ENCODE data around the gene FRMD5.

Gene FRMD5

DNA sequence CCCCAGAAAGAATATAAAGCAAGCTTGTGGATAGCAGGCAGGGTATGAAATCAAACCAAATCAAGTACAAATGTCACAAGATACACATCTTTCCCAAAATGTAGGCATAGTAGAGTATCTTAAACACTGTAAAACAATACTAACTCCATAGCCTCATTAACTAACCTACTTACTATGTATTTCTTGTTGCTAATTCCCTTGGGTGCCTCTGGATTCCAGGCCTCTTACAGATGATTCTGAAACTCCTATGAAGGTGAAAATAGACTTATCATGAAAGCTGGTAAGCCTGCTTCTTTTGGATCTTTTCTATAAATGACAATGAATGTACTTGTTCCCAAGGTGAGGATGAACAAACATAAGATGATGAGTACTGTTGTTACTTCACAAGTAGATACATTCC, 93.8 kb downstream of the FRMD5 start:
- H3K27ac ChIP-seq, result no peak overlapping the region
- no peak for TF ChIP-seq ZFX (IDR thresholded peaks at IDR 0.05; ENCODE audit: borderline replicate concordance)
- TF ChIP-seq, protein P1, sequence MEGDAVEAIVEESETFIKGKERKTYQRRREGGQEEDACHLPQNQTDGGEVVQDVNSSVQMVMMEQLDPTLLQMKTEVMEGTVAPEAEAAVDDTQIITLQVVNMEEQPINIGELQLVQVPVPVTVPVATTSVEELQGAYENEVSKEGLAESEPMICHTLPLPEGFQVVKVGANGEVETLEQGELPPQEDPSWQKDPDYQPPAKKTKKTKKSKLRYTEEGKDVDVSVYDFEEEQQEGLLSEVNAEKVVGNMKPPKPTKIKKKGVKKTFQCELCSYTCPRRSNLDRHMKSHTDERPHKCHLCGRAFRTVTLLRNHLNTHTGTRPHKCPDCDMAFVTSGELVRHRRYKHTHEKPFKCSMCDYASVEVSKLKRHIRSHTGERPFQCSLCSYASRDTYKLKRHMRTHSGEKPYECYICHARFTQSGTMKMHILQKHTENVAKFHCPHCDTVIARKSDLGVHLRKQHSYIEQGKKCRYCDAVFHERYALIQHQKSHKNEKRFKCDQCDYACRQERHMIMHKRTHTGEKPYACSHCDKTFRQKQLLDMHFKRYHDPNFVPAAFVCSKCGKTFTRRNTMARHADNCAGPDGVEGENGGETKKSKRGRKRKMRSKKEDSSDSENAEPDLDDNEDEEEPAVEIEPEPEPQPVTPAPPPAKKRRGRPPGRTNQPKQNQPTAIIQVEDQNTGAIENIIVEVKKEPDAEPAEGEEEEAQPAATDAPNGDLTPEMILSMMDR (IDR thresholded peaks at IDR 0.05), result no peak

DNA sequence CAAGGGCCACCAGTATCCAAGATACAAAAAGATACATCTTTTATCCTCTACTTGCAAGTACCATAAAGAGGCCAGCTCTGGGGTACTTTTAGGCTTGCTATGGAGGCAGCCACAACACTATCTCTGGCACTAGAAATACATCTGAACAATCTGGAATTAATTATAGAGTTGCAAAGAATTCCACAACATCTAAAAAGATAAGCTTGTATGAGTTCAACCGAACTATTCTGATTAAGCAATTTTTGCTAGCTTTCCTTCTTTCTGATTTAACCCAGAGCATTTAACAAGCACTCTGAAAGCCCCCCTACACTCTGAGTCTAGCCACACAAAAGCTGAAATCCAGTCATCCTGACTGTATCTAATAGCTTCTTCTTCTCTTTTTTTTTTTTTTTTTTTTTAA, 95.4 kb downstream of the FRMD5 start:
- TF ChIP-seq ZFX (IDR thresholded peaks at IDR 0.05; ENCODE audit: borderline replicate concordance), result no peak
- TF ChIP-seq, protein P1 (IDR thresholded peaks at IDR 0.05), result no peak
- no peak overlapping the region for H3K27ac ChIP-seq

DNA sequence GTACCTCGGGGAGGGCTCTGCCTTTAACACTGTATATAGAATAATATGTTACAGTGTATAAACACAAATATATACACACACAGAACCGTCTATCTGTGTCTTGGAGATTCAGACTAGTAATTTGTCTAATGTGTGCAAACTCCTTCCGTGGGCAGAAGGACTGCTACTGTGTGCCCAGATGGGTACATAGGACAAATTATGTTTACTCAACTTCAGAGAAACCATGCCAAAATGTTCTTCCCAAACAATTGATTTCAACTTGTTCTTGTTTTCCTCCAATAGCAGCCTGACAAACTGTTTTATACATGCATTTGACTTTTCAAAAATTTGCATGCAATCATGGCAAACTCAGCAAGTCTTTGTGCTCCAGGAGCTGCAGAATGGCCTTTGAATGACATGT, 97.5 kb downstream of the FRMD5 start:
- TF ChIP-seq, protein P1 (IDR thresholded peaks at IDR 0.05), result no peak
- TF ChIP-seq ZFX (IDR thresholded peaks at IDR 0.05; ENCODE audit: borderline replicate concordance), result no peak
- no peak overlapping the region for H3K27ac ChIP-seq

DNA sequence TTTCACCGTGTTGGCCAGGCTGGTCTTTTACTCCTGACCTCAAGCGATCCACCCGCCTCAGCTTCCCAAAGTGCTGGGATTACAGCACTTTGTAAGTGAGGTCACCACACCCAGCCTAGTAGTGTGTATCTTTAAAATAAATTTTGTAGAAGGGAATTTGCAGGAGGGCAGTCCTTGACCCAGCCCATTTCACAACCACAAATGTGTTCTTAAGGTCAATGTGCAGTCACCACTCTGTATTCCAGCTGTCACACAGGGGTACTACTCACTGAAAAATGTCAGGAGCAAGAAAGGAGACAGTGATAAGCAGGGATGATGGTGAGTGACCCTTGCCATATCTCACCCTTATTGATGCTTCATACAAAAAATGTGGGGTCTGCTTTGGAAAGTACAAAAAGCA, 98.5 kb downstream of the FRMD5 start:
- TF ChIP-seq, protein P1 (IDR thresholded peaks at IDR 0.05), result no peak
- TF ChIP-seq ZFX (IDR thresholded peaks at IDR 0.05; ENCODE audit: borderline replicate concordance), result no peak
- no peak overlapping the region for H3K27ac ChIP-seq

DNA sequence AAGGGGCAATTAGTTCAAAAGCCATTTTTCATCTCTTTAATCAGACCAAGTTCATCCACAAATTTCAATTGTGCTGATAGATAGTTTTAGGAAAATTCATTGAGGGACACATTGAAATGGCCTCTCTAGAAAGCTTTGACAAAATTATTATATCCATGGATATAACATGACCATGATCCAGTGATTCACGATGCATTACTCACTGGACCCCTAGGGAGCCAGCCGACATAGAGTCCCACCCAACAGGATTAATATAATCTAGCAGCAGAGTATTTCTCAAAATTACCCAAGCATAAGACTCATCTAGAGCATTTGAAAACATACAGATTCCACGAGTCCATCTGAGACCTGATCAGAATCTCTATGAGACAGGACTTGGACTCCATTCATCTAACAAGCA, 100.3 kb downstream of the FRMD5 start:
- TF ChIP-seq ZFX (IDR thresholded peaks at IDR 0.05; ENCODE audit: borderline replicate concordance), result no peak
- TF ChIP-seq, protein P1 (IDR thresholded peaks at IDR 0.05), result no peak
- H3K27ac ChIP-seq, result no peak overlapping the region

DNA sequence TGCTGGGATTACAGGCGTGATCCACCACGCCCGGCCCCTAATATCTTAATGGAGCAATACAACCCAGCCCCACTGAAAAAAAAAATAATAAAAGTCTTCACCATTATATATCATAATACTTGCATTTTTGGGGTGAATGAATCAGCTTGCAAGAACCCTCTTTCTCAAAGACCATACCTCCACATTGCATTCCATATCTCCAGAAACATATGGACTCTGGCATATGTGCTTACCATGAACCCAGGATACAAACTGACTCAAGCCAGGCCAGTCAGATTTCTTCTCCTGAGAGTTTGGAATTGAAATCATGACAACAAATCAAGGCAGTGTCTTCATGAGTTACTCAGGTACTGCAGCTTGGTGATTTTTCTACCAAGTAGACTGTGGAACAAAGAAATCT, 101.2 kb downstream of the FRMD5 start:
- no peak for TF ChIP-seq ZFX (IDR thresholded peaks at IDR 0.05; ENCODE audit: borderline replicate concordance)
- TF ChIP-seq, protein P1 (IDR thresholded peaks at IDR 0.05), result no peak
- no peak overlapping the region for H3K27ac ChIP-seq

DNA sequence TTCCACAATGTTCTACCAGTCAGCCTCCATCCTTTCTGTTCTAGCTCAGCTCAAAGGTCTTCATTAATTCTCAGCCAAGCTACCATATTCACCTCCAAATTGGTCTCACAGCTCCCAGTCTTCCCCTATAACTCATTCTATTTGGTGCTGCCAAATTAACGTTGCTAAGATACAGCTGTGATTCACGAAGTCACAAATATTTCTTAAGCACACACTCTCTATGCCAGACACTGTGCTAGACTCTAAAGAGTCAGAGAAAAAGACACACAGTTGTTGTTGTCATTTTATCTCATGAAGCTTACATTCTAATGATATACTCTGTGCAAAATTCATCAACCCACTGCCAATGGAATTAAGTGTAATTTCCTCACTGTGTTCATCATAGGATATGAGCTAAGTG, 102.8 kb downstream of the FRMD5 start:
- no peak overlapping the region for H3K27ac ChIP-seq
- TF ChIP-seq, protein P1 (IDR thresholded peaks at IDR 0.05), result no peak
